NB4 (cell line): ENCODE results near the gene FLT1.
A peak's percentile ranks its signal among the peaks of the same experiment; 100 is the strongest.

ENCODE experiments used
- DNase-seq: peaks from one replicate; pipeline ENCODE4 v3.0.0; 2010; ENCODE audit warnings: low read depth
- H3K4me3 ChIP-seq: one replicate; pipeline ENCODE4 v1.5.1; 2011; ENCODE audit warnings: mild to moderate bottlenecking, low read depth, low read length, moderate library complexity
- CTCF ChIP-seq: IDR thresholded peaks from one replicate; pipeline ENCODE4 v1.5.1; 2012; ENCODE audit warnings: low read depth, low read length
- MYC ChIP-seq: IDR thresholded peaks from 2 replicates; pipeline ENCODE4 v1.6.1; 2011; ENCODE audit warnings: low read depth, low read length
- POLR2A ChIP-seq: IDR thresholded peaks from 2 replicates; pipeline ENCODE4 v1.6.1; 2011; ENCODE audit warnings: mild to moderate bottlenecking; ENCODE audit not compliant: insufficient read length; ENCODE audit errors: extremely low read depth
- TF ChIP-seq, protein P1 (sequence below): IDR thresholded peaks from 2 replicates; pipeline ENCODE4 v1.6.1; 2011; ENCODE audit warnings: low read depth, low read length

Gene FLT1

GRCh38 chr13:28534210-28534609, 39.3 kb upstream of the FLT1 start:
- TF ChIP-seq MYC = no peak
- TF ChIP-seq, protein P1, sequence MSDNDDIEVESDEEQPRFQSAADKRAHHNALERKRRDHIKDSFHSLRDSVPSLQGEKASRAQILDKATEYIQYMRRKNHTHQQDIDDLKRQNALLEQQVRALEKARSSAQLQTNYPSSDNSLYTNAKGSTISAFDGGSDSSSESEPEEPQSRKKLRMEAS = no peak
- no peak for TF ChIP-seq CTCF
- TF ChIP-seq POLR2A = no peak
- H3K4me3 ChIP-seq = no peak overlapping the region
- no peak for DNase-seq

DNA sequence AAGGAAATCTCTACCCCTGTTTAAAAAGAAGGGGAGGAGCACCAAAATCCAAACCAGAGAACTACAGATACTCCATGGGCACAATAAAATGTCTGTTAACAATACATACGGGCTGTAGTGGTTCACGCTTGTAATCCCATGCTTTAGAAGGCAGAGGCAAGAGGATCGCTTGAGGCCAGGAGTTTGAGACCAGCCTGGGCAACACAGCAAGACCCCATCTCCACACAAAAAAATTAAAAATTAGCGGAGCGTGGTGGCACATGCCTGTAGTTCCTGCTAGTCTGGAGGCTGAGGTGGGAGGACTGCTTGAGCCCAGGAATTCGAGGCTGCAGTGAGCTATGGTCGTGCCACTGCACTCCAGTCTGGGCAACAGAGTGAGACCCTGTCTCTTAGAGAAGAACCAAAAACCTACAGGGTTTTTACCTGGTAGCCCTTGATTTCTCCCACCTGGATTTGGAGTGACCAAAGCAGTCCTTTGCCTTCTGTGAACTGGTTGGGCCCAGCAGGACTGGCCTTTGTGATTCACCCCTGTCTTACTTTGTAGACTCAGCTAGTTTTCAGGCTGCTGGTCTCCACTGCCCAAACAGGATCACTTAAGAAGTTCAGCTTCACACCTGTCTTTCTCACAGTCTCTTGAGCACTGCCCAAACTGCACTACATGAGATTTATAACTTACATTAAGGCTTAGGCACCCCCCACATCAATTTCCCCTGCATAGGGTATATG, 38.7 kb upstream of the FLT1 start:
- DNase-seq = no peak
- TF ChIP-seq MYC (no peak), CTCF (no peak), POLR2A (no peak)
- TF ChIP-seq, protein P1 = no peak
- no peak overlapping the region for H3K4me3 ChIP-seq

DNA sequence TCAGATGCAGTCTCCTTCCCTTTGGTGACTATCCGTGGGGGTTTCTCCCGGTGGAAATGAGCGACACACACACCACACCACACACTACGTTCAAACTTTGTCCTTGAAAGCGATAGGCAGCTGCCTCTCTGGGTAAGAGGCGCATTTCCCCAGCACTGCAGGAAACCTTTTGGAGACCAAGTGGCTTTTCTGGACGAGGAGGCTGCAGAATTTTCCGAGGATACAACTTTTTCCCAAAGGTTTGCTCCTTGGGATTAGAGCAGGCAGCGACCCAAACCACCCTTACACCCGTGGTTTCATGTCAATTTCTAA, 38.2 kb upstream of the FLT1 start:
- no peak for DNase-seq
- no peak overlapping the region for H3K4me3 ChIP-seq
- TF ChIP-seq MYC = no peak

GRCh38 chr13:28532388-28533124, 37.6 kb upstream of the FLT1 start:
- DNase-seq = no peak
- TF ChIP-seq MYC (no peak), CTCF (no peak), POLR2A (no peak)
- TF ChIP-seq, protein P1 = no peak
- H3K4me3 ChIP-seq = no peak overlapping the region

GRCh38 chr13:28531845-28532387, 37.0 kb upstream of the FLT1 start:
- H3K4me3 ChIP-seq = no peak overlapping the region
- TF ChIP-seq CTCF (no peak), MYC (no peak), POLR2A (no peak)
- TF ChIP-seq, protein P1 = no peak
- no peak for DNase-seq

DNA sequence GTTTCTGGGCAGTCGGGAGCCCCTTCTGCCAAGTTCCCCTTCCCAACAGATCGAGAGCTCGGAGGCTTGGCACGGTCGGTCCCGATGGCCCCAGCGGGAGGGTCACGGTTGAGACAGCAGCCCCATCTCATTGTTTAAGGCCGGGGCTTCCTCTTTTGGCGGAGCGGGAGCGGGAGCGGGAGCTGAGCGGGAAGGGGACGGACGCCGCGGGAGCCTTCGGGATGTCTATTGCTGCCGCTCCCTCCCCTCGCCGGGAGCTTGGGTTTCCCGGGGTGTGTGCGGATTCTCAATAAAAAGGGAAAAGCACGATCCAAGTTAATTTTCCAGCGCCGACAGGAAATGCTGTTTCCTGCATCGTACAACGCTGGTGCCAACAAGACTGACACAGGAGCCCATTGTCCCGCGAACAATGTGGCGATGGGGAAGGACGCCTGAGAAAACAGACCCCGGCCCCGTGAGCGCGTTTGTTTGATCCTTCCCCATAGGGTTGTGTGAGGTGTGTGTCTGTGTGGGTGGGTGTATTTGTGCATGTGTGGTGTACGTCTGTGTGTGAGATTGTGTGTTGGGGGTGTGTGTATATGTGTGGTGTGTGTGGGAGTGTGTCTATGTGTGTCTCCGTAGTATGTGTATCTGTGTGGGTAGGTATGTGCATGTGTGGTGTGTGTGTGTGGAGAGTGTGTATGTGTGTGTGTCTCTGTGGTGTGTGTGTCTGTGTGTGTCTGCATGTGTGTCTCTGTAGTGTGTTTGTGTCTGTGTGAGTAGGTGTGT, 36.3 kb upstream of the FLT1 start:
- TF ChIP-seq CTCF (no peak), MYC (no peak), POLR2A (no peak)
- TF ChIP-seq, protein P1 = no peak
- peak; percentile 84 for DNase-seq
- H3K4me3 ChIP-seq = peak overlapping the region; percentile 39
